GM19035 (cell line): Measurements from ENCODE around the gene LAGE3.

Source experiments
- ATAC-seq: cut with Tn5 transposase; IDR thresholded peaks from one replicate; pipeline ENCODE4 v1.9.1; 2021; ENCODE audit not compliant: unreplicated experiment

The LAGE3 gene

GRCh38 chrX:154477891-154478477 is 1.1 kb downstream of the LAGE3 start:
- ATAC-seq, result no peak

GRCh38 chrX:154476821-154477220 is 2.3 kb downstream of the LAGE3 start:
- ATAC-seq, result no peak

GRCh38 chrX:154473683-154474082 is 5.4 kb downstream of the LAGE3 start:
- ATAC-seq, result no peak

GRCh38 chrX:154472685-154473632 is 6.1 kb downstream of the LAGE3 start:
- ATAC-seq, result no peak

GRCh38 chrX:154471839-154472684 is 7.0 kb downstream of the LAGE3 start:
- no peak for ATAC-seq

GRCh38 chrX:154470914-154471568 is 8.0 kb downstream of the LAGE3 start:
- ATAC-seq, result no peak

- no peak for ATAC-seq
Measured at GRCh38 chrX:154470434-154470833, 8.6 kb downstream of the LAGE3 start.

GRCh38 chrX:154469880-154470279 is 9.2 kb downstream of the LAGE3 start:
- no peak for ATAC-seq

- ATAC-seq, result no peak
Measured at GRCh38 chrX:154469114-154469513, 10.0 kb downstream of the LAGE3 start.

- ATAC-seq, result no peak
Measured at GRCh38 chrX:154468217-154468616, 10.9 kb downstream of the LAGE3 start.

GRCh38 chrX:154467556-154467955 is 11.5 kb downstream of the LAGE3 start:
- no peak for ATAC-seq

- ATAC-seq, result no peak
Measured at GRCh38 chrX:154466907-154467306, 12.2 kb downstream of the LAGE3 start.

GRCh38 chrX:154466036-154466435 is 13.0 kb downstream of the LAGE3 start:
- ATAC-seq, result no peak

- no peak for ATAC-seq
Measured at GRCh38 chrX:154465601-154466000, 13.5 kb downstream of the LAGE3 start.

- ATAC-seq, result no peak
Measured at GRCh38 chrX:154464806-154465365, 14.2 kb downstream of the LAGE3 start.

- ATAC-seq, result no peak
Measured at GRCh38 chrX:154463611-154464220, 15.4 kb downstream of the LAGE3 start.

- ATAC-seq, result no peak
Measured at GRCh38 chrX:154462396-154462795, 16.7 kb downstream of the LAGE3 start.

GRCh38 chrX:154460326-154460725 is 18.8 kb downstream of the LAGE3 start:
- no peak for ATAC-seq

- ATAC-seq, result no peak
Measured at GRCh38 chrX:154459832-154460231, 19.2 kb downstream of the LAGE3 start.
